Prostate gland (tissue), 2 donors: Measurements from ENCODE around the gene SLC35F3.

Experiments
- CTCF ChIP-seq, 4 experiments: fragments of 200-600 bp in 2 of 4; fragments of 450-650 bp in 2 of 4; sonication (generic) in 2 of 4; IDR thresholded peaks; 1 replicate in 3 of 4; 2 replicates in 1 of 4; pipeline ENCODE4 v1.5.1; 2016 to 2019; ENCODE audit warnings: antibody characterized with exemption in 4 of 4, mild to moderate bottlenecking in 2 of 4, moderate library complexity in 2 of 4
- POLR2A ChIP-seq: fragments of 450-650 bp; IDR thresholded peaks from one replicate; pipeline ENCODE4 v1.6.1; 2016; ENCODE audit warnings: antibody characterized with exemption, mild to moderate bottlenecking
- POLR2AphosphoS5 ChIP-seq: sonication (generic); formaldehyde crosslinking; IDR thresholded peaks from one replicate; pipeline ENCODE4 v1.6.1; 2017; ENCODE audit warnings: antibody characterized with exemption

- TF ChIP-seq POLR2AphosphoS5 (no peak), POLR2A (no peak), CTCF (IDR thresholded peaks at IDR 0.05) (no peak)
These were observed 398.8 kb downstream of the SLC35F3 start for GRCh38 chr1:234303231-234303630.
